ENCODE results near the gene ELAPOR2.

DNA sequence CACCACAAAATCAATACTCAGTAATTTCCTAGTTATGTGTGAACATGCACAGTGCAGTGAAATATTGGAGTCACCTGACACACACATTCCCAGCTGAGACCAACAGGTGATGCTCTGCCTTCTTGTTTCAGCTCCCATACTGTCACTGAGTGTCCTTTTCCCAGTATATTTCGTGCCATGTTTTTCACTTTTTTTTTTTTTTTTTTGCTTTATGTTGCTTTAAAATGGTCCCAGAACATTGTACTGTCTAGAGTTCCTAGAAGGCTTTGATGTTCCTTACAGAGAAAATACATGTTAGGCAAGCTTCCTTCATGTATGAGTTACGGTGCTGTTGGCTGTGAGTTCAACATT lies 45.6 kb downstream of the ELAPOR2 start:
- TF ChIP-seq POLR2A (IDR thresholded peaks at IDR 0.05), result no peak
- TF ChIP-seq, protein P1, sequence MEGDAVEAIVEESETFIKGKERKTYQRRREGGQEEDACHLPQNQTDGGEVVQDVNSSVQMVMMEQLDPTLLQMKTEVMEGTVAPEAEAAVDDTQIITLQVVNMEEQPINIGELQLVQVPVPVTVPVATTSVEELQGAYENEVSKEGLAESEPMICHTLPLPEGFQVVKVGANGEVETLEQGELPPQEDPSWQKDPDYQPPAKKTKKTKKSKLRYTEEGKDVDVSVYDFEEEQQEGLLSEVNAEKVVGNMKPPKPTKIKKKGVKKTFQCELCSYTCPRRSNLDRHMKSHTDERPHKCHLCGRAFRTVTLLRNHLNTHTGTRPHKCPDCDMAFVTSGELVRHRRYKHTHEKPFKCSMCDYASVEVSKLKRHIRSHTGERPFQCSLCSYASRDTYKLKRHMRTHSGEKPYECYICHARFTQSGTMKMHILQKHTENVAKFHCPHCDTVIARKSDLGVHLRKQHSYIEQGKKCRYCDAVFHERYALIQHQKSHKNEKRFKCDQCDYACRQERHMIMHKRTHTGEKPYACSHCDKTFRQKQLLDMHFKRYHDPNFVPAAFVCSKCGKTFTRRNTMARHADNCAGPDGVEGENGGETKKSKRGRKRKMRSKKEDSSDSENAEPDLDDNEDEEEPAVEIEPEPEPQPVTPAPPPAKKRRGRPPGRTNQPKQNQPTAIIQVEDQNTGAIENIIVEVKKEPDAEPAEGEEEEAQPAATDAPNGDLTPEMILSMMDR (IDR thresholded peaks at IDR 0.05), result no peak
